HL-60/S4 treated with retinoic acid at 250 ng/mL for 4 days and 3 days (cell line): ENCODE measurements around the gene UVSSA.

Experiments used
- in situ Hi-C: fragments of 300-500 bp; cut with MboI; formaldehyde crosslinking; loops from 2 replicates; pipeline ENCODE4 v1.7.0; 2022; ENCODE audit warnings: low sequenced_read_pairs

Gene UVSSA

DNA sequence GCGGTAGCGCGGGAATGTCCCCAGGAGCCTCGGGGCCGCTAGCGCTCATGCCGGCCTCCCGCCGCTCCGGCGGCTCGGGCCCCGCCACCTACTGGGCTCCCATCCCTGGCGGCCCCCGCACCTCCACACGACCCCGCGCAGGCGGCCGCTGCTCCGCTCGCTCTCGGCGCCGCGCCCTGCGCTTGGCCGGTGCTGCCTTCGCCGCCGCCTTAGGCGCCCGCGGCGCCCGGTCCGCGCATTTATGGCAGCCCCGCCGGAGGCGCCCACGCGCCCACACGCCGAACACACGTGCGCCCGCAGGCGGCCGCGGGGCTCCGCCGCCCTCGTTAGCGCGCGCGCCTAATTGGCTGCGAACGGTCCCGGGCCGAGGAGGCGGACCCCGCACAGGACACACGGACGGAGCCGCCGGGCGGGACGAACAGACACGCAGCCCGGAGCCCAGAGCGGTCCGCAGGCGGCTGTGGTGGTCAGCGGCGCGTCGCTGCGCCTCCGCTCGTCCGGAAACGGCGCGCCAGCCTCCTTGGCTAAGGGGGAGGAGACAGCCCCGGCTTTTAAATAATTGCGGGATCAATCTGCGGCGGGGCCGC is 59.5 kb downstream of the UVSSA start, which contains the start of gene NKX1-1:
Gene NKX1-1 (minus strand): TSS at position 49 of the 587 bp plus-strand sequence. CDS start 0 bp downstream, at position 49.
- in situ Hi-C loops: no loop called here

DNA sequence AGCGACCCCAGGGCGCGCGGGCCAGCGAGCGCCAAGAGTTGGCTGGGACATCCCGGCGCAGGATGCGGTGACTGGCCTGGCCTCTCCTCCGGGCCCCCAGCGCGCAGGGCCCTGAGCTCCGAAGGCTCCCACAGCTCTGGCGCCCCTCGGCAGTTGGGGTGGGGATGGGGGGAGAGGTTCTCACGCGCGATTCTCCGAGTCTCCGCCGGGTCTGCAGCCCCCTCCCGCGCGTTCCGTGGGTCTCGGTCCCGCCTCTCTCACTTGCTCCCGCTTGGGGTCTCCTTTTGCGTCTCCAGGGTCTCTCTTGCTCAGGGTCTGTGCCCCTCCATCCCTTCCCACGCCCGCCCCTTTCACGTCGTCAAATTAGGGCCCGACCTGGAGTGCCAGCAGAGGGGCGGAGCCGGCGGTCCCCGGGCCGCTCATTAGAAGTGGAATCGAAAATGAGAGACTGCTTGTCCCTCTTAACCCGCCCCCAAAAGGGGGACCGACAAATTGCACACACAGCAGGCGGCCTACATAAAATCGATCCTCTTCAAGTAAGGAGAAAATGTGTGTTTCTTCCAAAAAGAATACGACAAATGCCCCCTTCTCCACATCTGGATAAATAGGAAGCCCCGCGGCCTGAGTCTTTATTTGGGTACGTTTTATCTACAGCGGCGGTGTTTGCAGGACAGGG is 60.1 kb downstream of the UVSSA start:
- in situ Hi-C loops: no loop called here

DNA sequence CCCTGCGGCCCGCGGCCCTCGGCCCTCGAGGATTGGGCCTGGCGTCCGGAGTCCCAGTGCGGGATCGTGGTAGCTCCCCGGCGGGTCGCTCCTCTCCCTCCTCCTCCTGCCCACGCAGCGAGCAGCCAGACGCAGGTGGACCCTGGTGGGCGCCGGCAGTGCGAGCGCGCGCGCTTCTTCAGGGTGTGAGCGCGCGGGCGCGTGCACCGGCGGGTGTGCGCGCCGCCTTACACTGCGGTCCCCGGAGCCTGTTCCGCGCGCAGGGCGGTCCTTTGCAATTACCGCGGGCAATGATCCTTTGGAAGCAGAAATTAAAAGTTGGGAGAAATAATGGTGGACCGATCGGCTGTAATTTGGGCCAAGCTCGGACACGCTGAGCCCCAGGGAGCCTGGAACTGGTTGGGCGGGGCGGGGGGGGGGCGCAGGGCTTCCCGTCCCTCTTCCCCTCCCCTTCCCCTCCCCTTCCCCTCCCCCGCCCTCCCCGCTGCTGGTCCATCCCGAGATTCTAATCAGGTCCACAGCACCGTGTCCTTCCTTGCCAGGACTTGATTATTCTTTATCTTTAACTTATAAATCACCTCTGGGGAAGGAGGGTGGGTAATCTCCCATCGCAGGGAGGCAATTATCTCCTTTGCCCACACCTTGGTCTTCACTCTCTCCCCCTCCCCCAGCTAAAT is 60.8 kb downstream of the UVSSA start:
- in situ Hi-C loops: no loop called here

DNA sequence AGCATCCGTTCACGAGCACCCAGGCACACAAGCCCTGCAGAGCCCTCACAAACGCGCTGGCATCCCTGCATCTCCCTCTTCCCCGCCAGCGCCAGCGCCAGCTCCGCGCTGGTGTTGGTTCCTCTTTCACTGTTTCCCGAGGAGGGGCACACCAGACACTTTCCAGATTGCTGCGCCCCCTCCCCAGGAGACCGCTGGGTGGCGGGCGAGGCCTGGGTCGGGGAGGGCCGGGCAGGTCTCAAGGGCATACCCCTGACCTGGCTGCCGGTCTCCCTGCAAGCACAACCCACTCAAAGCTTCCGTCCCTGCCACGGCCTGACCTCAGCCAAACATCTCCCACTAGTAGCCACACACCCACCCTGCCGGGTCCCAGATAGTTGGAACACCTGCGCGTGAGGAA is 61.4 kb downstream of the UVSSA start:
- in situ Hi-C loops: no loop called here

DNA sequence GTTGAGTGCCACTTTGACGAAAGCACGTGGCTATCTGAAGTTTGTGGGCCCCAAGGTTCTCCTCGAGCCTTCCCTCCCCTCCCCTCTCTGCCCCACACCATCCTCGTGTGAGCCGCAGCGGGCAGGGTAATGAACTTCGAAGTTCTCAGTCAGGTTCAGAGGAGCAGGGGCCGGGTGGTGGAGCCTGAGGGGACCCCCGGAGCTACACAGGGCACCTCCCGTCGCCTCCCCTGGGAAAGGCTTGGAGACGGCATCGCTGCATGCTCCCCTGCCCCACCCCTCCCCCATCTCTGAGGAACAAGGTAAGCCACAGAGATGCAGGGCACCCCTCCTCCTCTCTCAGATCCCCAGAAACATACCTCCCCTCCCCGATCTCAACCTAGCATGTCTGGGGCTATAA is 62.1 kb downstream of the UVSSA start:
- in situ Hi-C loops: no loop called here

DNA sequence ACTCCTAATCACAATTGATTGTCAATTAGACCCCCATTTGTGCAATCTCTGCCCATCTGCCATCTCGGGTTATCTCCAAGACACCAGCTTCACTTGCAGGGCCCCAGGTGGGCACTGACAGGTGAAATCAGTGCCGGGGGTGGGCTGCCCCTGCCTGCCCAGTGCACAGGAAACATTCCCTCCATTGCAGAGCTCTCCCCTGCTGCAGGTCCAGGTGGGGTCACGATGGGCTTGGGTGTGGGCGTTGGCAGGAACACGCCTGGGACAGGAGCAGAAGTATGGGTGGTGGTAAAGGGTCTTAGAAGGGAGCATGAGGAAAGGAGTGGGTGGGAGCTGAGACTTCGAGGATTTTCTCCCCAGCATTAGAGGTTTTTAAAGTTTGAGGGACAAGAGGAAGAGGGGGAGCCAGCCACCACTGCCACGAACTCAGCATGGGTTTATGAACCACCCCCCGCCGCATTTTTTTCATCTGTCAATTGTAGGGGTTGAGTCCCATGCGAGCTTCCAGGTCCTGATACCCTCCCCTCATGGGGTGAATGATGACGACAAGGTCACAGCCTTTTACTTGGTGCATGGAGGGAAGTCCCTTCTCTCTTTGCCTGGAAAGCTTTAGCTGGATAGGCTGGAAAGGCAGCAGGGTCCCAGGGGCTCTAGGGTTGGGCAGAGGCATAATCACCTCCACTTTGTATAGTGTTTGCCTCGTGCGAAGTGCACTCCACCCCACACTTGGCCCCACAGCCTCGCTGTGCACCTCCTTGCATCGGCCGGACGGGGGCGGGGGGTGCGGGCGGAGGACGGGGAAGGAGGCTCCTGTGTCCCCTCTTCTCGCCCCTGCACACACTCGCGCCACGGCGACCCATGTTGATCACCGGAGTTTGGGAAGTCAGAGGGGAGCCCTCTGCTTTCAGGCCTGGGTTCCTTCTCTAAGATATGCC is 62.8 kb downstream of the UVSSA start:
- in situ Hi-C loops: no loop called here

DNA sequence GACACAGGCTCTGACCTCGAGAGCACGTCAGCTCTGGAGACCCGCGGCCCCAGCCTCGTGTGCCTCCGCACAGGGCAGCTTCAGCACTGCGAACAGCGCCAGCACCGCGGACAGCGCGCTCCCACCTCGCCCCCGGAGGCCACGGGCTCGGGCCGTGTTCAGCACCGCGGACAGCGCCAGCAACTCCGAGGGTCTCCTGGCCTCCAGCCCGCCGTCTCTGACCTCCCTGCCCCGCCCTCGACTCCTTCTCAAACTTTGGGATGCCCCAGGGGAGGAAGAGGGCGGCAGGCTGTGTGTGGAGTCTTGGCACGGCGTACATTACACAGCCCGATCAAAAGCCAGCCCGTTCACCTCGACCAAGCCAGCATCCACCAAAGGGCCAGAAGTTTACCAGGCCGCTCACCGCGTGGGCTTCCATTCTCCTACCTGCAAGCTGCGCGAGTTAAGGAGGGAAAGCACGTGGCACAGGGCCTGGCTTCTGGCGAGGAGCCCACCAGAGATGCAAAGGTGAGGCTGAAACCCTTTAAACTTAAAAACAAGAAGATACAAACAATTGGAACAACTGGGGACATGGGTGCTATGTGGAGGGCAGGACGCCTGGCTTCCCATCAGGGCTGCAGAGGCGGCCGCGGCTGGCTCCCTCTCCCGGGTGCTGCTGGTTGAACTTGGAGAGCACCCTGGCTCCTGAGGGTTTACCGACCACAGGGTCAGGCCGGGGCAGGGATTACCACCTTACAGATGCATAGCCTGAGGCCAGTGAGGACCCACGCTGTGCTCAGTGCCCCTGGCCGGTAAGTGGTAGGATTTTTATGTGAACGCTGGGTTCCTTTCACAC is 63.7 kb downstream of the UVSSA start:
- in situ Hi-C loops: no loop called here

DNA sequence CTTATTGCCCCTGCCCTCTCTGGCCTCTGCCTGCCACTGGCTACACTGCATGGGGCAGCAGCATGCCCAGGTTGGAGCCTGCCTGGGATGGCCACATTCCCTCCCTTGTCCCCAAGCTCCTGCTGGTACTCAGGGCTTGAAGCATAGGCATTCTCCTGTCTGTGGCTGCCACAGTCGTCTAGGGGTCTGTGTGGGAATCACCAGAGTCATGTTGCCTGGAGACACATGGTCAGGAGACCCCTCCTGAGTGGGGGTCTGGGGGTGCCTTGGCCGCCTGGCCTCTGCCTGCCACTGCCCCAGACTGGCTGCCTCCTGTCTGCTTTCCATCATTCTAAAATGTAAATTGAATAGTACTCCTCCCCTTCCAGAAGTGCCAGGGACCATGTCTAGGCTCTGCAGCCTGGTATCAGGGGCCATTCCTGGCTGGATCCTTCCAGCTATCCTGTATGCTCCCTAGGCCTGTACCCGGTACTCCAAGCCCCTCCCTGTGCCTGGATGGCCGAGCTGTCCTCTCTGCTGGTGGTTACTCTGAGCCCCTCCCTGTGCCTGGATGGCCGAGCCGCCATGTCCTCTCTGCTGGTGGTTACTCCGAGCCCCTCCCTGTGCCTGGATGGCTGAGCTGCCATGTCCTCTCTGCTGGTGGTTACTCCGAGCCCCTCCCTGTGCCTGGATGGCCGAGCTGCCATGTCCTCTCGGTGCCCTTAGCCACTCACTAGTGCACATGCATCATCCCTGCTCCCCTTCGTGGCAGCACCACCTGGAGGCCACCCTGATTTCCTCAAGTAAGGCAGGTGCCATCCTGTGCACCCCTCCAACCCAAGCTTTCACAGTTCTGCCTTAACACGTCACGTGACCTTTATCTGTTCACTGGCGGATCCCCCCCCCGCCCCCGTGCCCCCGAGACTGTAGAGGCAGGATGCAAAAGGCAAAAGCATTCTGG is 64.7 kb downstream of the UVSSA start:
- in situ Hi-C loops: no loop called here

DNA sequence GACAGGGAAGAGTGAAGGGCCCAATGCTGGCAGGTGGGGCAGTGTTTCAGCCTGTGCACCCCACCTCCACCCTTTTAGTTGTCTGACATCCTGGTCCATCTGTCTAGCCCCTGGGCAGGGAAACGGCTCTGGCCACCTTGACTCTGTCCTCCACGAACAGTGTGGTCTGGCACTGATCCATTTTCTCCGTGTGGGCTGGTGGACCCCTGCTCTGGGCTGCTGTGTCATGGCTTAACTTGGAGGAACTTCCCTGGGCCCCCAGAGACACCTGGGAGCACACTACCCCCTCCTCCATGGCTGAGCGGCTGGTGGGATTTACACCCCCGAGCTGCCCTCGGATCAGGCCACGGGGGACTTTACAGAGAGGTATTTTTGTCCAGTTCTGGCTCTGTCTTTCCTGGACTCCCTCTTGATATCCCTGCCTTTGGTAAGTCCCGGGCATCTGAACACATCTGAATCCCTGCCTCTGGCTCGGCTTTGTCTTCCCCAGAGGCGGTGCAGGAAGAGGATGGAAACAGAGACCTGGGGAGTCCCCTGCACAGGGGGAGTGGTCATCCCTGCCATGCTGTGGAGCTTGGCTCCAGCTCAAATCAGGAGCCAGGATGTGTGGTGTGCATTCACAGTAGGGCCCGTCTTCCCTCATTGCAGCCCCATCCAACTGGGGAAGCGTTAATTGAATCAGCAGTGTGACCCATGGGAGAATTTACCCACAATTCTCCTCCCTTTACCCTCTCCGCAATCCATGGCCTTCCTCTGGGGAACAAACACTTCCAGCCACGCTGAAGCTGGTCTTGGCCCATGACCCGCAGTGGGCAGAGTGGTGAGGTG is 65.6 kb downstream of the UVSSA start:
- in situ Hi-C loops: no loop called here

DNA sequence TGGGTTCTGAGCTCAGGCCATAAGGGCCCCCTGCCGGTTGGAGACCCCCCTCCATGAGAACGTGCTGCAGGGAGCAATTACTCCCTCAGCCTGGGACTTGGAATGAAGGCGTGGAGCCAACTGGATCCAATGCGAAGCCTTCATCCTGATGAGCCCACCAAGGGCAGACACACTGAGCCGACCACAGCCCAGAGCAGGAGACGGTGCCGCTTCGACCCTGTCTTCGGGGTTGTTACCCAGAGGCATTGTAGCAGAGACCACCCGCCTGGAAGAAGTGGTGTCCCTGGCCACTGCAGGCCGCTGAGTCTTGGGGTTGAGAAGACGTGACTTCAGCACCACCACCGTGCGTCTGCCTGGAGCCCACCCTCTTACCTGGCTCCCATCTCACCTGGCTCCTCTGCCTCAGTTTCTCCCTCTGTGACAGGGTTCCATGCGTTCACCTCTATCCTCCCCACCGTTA is 66.2 kb downstream of the UVSSA start:
- in situ Hi-C loops: no loop called here

DNA sequence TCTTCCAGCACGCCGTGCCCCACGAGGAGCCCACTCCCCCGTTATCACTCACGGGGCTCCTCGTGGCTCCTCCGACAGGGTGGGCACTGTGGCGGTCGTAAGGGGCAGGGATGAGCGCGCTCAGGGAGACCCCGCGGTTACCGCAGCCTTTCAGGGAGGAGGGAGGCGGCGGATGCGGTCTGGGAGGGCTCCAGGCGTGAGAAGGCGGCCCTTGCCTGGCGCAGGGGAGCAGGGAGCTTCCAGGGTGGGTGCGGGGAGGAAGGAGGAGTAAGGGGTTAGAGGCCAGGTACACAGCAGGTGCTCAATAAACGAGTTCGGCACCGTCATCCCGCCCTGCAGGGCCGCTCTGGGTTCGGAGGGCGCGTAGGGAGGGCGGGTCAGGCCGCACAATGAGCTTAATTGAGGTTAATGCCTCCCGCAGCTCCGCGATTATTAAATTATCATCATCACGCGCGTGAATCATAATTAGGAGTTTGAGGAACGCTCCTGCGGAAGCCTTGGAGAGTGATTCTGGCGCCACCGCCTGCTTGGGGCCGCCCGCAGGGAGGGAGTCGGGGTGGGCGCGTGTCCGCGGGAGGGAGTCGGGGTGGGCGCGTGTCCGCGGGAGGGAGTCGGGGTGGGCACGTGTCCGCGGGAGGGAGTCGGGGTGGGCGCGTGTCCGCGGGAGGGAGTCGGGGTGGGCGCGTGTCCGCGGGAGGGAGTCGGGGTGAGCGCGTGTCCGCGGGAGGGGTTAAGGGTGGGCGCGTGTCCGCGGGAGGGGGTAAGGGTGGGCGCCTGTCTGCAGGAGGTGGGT is 66.9 kb downstream of the UVSSA start:
- in situ Hi-C loops: no loop called here

DNA sequence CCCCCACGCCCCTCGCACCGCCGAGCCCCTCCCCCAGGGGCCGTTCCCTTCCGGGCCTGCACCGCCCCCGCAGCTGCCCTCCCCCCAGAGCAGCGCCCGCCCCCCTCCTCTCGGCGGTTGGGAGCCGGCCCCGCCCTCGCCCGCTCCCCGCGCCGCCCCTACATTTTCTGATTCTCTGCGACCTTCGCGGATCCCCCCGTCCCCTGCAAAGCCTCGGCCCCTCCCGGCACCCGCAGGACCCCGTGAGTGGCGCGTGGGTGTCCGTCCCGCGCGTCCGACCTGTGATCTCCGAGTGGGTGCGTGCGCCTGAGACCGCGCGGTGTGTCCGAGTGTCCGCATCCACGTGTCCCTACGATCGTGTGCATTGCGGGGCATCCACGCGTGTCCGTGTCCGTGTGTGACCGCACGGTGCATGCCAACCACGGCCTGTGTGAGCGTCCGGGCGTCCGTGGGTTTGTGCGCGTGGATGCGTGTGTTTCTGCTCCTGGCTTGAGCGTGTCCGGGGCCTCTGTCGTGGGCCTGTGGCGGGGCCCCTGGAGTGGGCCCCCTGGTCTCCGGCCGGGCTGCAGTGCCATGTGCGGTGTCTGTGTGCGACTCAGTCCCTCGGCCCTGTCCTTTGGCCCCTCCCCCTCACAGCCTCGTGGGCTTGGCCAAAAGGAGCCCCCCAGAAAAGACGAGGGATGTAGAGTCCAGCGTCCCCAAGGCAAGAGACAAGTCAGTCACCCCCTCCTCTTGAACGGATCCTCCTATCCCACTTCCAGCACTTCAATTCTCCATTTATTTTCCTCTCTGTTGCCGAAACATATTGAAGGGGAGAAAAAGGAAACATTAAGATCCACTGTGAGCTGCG is 68.0 kb downstream of the UVSSA start:
- in situ Hi-C loops: no loop called here

DNA sequence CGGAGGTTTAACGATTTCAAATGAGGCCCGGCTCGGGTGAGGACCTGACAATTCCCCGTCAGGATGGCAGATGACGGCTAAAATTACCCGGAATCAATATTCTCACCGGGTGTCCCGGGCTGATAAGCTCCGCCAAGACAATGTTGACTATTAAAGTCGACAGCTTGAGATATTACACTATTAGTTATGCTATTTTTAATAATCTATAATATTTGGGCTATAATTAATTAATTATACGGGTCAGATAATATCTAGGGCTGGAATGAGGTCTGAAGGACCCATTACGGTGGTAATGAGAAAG is 68.6 kb downstream of the UVSSA start:
- in situ Hi-C loops: no loop called here

DNA sequence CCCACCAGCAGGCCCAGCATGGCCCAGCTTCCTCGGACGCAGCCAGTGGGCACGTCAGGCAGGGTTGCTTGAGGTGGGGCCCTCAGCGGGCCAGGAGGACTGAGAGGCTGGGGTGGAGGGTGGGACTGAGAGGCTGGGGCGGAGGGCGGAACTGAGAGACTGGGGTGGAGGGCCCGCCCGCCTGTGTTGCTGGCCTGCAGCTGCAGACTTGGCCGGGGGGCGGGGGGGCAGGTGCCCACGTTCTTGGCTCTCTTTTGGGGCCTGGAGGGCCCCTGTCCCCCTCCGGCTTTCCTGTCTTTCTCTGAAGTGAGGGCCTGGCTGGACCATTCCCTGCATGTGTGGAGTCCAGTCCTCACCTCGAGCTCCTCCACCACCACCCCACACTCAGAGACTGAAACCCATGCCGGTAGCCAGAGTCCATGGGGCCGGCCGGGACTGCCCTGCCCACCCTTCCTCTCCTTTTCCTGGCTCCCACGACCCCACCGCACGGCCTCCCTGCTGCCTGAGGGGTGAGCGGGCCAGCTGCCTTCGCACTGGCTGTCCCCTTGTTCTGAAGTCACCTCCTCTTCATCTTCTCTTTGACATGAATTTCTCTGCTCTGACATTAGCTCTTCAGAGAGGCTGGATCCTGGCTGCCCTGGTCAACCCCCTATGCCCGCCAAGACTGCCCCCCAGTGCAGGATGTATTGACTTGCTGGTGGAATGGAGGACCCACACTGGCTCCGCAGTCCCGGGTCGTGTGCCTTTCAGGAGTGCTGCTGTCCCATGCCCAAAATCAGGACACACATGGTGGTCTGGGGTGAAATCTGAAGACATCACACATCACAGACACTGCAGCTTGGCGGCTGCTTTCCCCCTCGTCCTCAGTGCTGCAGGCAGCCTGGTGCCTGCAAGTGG is 69.3 kb downstream of the UVSSA start:
- in situ Hi-C loops: no loop called here

DNA sequence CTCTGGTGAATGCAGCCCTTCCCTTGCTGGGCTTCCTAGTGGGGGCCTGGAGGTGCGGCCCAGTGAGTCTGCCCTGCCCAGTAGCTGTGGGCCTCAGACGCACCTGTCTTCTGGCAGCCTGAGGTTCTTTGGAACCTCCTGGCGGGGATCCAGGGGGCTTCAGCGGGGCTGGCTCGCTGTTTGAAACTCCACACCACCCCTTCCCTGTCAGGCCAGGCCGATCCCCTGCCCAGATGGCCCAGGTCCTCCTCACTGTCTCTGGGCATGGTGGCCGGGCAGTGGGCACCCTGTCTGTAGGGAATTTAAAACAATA is 69.9 kb downstream of the UVSSA start:
- in situ Hi-C loops: no loop called here
